ENCODE measurements around the gene BCAS3. TPM values are rescaled to one million over a fixed set of nuclear protein-coding genes. Genes with fewer than 3 reads are reported as not detected.
"Not testable (repeated sequence)": the region's sequence is repeated elsewhere in the genome, so short reads cannot be mapped to it uniquely, and the experiment has no call there.

The BCAS3 gene
- total RNA-seq, 1 donor from 2014 or later, result 39.6 TPM

DNA sequence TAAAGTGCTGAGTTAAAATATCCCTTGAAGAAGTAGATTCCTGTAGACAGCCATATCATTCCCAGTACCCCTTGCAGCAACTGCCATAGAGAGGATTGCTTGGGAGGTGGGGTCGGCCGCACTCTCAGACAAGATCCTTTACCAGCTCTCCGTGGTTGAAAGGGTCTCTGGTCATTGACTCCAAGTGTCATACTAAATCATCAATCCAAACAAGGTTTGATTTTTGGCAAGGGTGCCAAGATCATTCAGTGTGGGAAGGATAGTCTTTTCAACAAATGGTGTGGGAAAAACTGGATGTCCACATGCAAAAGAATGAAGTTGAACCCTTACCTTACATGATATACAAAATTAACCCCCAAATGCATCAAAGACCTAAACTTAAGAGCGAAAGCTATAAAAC, 743.8 kb downstream of the BCAS3 start:
- DNase-seq (ENCODE audit: low read depth), result no peak

DNA sequence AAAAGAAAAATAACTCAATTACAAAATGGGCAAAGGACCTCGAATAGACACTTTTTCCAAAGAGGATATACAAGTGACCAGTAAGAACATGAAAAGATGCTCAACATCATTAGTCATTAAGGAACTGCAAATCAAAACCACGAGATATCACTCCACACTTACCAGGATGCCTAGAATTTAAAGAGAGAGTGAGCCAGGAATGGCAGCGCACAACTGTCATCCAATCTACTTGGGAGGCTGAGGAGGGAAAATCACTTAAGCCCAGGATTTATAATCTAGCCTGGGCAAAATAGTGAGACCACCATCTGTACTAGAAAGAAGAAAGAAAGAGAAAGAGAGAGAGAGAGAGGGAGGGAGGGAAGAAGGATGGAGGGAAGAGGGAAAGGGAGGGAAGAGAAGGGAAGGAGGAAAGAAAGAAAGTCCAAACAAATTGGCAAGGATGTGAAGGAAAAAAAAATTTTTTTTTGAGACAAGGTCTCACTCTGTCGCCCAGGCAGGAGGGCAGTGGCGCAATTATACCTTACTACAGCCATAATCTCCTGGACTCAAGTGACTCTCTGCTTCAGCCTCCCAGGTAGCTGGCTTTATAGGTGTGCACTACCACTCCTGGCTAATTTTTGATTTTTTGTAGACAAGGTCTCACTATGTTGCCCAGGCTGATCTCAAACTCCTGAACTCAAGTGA, 744.6 kb downstream of the BCAS3 start:
- DNase-seq (ENCODE audit: low read depth), result no peak

DNA sequence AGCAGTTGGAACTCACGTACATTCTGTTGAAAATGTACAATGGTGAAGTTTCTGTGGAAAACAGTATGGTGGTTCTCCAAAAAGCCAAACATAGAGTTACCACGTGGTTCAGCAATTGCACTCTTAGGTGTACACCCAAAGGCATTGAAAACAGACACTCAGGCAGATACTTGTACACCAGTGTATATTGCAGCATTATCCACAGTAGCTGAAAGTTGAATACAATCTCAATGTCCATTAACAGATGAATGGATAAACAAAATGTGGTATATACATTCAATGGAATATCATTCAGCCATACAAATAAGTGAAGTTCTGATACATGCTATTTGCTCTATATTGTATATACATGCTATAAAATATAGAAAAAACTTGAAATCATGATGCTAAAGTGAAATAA, 745.2 kb downstream of the BCAS3 start:
- no peak for DNase-seq (ENCODE audit: low read depth)

DNA sequence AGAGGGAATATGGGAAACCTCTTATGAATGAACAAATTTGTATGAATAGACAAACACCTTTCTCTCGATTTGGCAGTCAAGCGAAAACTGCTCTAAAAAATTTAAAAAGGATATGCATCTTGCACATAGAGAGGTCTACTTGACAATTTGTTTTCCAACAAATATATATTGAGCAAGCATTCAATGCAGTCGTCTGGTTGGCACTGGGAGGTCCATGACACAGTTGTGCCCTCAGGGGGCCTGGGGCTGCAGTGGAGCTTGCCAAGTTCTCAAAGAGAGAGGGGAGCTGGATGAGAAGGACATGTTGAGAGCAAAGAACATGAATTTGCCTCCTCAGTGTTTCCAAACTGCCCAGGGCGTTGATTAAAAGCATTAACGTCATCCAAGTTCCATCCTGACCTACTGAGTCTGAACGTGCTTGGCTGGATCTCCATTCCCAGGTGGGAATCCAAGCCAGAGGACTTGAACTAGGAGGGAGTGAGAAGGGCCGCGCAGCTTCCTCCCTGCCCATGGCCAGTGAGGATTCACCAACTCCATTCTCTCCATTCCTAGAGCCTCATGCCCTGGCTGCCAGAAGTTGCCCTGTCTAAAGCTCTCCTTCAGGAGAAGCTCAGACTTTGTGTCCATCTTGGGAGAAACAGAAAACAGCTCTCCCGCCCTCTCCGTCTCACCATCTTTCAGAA, 746.5 kb downstream of the BCAS3 start:
- DNase-seq (ENCODE audit: low read depth), result no peak

DNA sequence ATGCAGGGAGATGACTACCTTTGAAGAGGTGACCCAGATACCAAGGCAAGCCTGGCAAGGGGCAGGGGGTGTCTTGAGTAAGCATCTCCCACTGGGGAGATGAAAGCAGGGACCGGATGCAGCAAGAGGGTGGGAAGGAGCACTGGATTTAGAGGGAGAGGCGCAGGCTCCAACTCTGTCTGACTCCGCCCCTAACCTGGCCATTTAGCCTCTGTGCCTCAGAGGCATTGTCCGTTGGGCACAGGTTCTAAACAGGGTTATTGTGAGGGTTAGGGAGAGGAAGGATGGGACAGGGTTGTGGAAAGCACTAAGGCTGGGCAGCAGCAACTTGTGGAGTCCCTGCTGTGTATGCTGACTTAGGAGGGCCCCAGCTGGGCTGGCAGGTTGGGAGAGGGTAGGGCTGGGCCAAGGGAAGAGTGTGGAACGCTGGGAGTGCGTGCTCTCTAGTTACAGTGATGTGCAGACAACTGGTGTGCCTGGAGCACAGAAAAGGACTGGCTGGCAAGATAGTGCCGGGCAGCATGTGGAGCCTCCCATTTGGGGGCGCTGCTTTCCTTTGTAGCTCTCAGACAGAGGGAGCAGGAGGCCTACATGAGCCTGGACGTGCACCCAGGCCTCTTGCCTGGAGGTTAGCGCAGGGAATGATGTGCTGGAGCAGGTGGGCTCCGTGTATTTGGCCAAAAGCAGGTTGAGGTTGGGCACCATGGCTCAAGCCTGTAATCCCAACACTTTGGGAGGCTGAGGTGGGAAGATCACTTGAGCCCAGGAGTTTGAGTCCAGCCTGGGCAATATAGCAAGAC, 748.2 kb downstream of the BCAS3 start:
- no peak for DNase-seq (ENCODE audit: low read depth)

DNA sequence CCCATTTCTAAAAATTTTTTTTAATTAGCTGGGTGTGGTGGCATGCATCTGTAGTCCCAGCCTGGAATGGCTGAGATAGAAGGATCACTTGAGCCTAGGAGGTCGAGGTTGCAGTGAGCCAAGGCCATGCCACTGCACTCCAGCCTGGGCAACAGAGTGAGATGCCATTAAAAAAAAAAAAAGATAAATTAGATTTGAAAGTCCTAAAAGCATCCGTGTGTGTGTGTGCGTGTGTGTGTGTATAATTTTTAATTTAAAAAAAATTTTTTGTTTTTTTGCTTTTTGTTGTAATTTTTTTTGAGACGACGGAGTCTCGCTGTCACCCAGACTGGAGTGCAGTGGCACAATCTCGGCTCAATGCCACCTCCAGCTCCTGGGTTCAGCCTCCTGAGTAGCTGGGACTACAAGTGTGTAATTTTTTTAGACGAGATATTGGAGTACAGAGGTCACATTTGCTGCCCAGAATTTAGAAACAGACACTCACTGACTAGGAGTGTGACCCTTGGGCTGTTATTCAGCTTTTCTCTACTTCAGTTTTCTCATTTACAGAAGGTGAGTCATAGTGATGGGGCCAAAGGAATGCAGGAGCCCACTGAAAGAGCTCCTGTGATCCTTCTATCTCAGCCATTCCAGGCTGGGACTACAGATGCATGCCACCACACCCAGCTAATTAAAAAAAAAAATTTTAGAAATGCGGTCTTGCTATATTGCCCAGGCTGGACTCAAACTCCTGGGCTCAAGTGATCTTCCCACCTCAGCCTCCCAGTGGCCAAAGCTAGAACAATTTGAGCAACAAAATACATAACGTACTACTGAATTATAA, 749.0 kb downstream of the BCAS3 start:
- DNase-seq (ENCODE audit: low read depth), result peak; percentile 41

DNA sequence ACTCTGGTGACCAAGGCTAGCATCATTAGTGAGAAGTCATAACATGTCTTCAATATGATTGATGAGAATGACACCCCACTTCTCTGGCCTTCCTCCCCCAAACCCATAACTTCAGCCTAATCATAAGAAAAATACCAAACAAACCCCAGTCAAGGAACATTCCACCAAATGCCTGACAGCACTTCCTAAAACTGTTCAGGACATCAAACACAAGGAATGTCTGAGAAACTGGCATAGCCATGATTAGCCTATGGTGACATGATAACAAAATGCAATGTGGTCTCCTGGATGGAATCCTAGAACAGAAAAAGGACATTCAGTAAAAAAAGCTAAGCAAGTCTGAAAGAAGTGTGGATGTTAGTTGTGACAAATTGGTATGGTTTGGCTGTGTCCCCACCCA, 749.9 kb downstream of the BCAS3 start:
- DNase-seq (ENCODE audit: low read depth), result no peak

DNA sequence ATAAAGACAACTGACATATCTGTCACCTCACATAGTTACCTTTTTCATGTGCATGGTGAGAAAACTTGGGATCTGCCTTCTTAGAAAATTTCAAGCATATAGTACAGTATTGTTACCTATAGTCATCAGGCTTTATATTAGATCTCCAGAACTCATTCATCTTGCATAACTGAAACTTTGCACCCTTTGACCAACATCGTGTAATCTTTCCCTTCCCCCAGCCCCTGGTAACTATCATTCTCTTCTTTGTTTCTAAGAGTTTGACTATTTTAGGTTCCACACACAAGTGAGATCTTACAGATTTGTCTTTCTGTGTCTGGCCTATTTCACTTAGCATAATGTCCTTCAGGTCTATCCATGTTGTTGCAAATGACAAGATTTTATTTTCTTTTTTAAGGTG, 751.6 kb downstream of the BCAS3 start:
- DNase-seq (ENCODE audit: low read depth), result no peak

DNA sequence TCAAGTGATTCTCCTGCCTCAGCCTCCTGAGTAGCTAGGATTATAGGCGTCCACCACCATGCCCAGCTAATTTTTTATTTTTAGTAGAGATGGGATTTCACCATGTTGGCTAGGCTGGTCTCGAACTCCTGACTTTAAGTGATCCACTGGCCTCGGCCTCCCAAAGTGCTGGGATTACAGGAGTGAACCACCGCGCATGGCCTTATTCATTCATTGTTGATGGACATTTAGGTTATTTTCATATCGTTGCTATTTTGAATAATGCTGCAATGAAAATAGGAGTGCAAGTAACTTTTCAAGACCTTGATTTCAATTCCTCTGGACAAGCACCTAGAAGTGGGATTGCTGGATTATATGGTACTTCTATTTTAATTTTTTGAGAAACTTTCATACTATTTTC, 752.2 kb downstream of the BCAS3 start:
- DNase-seq (ENCODE audit: low read depth), result not testable (repeated sequence)

DNA sequence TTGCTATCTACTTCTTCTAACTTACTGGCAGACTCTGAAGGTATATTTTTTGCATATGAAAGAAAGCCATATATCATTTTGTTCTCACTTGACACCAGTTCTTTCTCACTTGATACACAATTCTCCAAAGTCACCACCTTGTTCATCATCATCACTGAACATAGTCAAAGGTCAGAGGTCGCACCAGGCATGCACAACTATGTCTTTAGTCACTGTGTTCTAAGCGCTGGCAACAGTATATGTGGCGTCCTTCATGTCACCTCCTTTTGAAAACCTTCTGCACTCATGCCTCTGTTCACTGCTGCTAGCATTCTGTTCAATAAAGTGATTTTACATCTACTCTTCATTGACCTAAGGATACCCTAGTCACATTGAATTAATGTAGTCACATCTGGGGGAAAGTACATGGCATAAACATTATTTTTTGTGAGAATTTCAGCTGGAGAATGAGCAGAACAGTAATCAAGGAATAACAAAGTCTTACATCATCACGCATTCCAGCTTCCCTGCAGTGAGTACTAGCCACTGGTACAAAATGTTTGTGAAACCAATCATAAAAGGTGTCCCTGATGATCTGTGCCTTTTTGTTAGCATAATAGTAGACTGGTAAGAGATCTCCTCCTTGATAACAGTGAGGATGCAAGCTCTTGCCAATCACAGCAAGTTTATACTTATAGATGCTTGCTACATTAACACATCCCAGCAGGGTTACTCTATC, 754.1 kb downstream of the BCAS3 start:
- no peak for DNase-seq (ENCODE audit: low read depth)

DNA sequence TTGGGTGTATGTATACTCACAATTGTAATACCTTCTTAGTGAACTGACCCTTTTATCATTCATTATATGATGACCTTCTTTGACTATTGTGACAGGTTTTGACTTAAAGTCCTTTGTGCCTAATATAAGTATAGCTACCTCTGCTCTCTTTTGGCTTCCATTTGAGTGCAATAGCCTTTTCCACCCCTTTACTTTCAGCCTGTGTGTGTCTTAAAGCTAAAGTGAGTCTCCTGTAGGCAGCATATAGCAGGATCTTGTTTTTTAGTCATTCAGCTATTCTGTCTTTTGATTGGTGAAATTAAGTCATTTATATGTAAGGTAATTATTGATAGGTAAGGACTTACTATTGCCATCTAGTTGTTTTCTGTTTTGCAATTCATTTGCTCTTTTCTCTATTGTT, 758.6 kb downstream of the BCAS3 start:
- DNase-seq (ENCODE audit: low read depth), result no peak

DNA sequence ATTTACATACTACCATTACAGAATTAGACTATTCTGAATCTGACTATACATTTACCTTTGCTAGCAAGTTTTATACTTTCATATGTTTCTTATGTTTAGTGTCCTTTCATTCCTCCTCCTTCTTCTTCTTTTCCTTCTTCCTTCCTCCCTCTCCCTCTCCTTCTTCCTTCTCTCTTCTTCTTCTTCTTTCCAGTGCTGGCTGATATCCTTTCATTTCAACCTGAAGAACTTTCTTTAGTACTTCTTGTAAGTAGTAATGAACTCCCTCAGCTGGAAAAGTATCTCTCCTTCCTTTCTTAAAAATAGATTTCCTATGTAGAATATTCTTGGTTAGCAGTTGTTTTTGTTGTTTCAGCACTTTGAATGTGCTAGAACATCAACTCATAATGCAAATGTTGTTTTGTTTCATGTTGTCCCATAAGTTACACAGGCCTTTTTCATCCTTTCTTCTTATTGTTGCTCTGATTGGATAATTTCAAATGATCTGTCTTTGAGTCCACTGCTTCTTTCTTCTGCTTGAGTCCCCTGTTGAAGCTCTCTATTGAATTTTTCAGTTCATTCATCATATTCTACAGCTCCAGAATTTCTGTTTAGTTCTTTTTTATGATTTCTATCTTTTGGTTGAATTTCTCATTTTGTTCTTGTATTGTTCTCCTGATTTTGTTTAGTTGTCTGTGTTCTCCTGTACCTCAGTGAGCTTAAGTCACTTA, 759.5 kb downstream of the BCAS3 start:
- DNase-seq (ENCODE audit: low read depth), result no peak

DNA sequence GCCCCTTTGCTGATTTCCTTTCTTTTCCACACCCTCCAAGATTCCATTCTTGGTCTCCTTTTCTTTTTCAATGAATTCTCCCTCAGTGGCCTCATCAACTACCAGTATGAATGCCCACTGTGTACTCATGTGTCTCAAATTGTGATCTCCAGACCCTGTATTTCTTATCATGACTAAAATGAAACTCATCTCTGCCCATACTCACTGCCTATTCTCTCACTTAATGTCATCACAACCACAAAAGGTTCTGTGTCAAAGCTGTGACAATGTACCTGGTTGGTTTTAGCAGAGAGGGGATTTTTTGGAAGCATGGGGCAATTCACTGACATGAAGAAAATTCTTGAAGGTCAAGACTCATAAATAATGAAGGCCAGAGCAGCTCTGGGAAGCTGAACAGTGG, 763.0 kb downstream of the BCAS3 start:
- no peak for DNase-seq (ENCODE audit: low read depth)

DNA sequence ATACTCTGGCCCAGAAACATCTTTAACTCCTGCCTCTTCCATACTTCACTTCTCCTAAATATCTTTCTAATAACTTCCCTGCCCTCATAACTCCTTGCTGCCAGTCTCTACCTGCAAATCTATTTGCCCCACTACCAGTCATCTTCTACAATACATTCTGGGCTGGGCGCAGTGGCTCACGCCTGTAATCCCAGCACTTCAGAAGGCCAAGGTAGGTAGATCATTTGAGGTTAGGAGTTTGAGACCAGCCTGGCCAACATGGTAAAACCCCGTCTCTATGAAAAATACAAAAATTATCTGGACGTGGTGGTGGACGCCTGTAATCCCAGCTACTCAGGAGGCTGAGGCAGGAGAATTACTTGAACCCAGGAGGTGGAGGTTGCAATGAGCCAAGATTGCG, 763.9 kb downstream of the BCAS3 start:
- DNase-seq (ENCODE audit: low read depth), result not testable (repeated sequence)

DNA sequence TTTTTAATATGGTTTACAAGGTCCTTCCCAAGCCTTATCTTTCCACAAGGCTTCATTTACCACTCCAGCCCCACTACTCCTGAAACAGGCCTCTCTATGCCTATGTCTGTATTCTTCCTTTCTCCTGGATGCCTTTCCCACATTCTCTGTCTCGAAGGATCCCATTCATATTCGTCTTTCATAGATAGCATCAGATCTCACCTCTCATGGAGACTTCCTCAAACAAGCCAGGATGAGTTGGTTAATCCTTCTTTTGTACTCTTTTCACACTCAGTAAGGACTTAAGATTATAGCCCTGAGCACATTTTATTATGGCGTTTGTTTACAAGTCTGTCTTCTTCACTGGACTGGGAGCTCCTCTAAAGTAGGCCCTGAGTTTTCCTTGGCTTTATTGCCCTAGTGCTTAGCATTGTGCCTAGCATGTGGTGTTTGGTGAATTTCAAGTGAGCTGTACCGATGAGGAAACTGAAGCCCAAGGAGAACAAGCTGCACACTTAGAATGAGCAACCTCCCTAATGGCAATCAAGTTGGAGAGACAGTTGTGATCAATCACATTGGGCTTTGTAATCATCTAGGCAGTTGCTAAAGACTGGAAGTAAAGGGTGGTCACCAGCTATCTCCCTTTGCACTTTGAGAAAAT, 764.6 kb downstream of the BCAS3 start:
- DNase-seq (ENCODE audit: low read depth), result no peak

Other genes with a start within 250 kb of the BCAS3 start
- gene APPBP2, start 151.6 kb upstream of the BCAS3 start, total RNA-seq, result 47.1 and 64.5 TPM in 2 replicates
- gene PPM1D, start 77.7 kb upstream of the BCAS3 start, total RNA-seq, result 6.8 and 36.1 TPM in 2 replicates